SK-N-SH (cell line): Measurements from ENCODE around the gene ENO1. TPM values are rescaled to one million over a fixed set of nuclear protein-coding genes. Genes with fewer than 3 reads are reported as not detected.

Experiments used
- CTCF ChIA-PET: fragments of 300-600, 350-600 bp; formaldehyde crosslinking; extraction: SDS; loops from one replicate; lab custom pipeline; 2021; lab: Yijun Ruan, JAX
- POLR2A ChIA-PET: fragments of 350-600 bp; sonication (Branson Sonifier 250); formaldehyde crosslinking; extraction: SDS; loops from one replicate; lab custom pipeline; 2020; ENCODE audit warnings: antibody characterized with exemption, inconsistent platforms; lab: Yijun Ruan, JAX
- DNase-seq: peaks from one replicate; pipeline ENCODE4 v3.0.0; 2012
- H2AFZ ChIP-seq: fragments of 200-600 bp; sonication (generic); 2 replicates; pipeline ENCODE4 v1.8.1; 2016; ENCODE audit warnings: antibody characterized with exemption, mild to moderate bottlenecking, low read depth
- H3F3A ChIP-seq: fragments of 200-600 bp; sonication (generic); replicated peaks from 2 replicates; pipeline ENCODE3; 2016; ENCODE audit warnings: antibody characterized with exemption, mild to moderate bottlenecking; ENCODE audit not compliant: insufficient read depth
- H3K27ac ChIP-seq, 2 experiments: fragments of 200-500 bp in 1 of 2; fragments of 200-600 bp in 1 of 2; sonication (Bioruptor generic) in 1 of 2; sonication (generic), shearing (Covaris generic) in 1 of 2; 2 replicates each; pipeline versions ENCODE4 v1.5.1 to v1.6.1; 2014 to 2016; ENCODE audit warnings: low read depth in 2 of 2, inconsistent platforms in 1 of 2, low read length in 1 of 2, mild to moderate bottlenecking in 1 of 2, mixed read lengths in 1 of 2
- H3K27me3 ChIP-seq: fragments of 200-600 bp; sonication (generic), shearing (Covaris generic); 2 replicates; pipeline ENCODE4 v1.6.1; 2016; ENCODE audit warnings: mixed run types; ENCODE audit not compliant: insufficient read depth
- H3K36me3 ChIP-seq, 2 experiments: fragments of 200-500 bp in 1 of 2; fragments of 200-600 bp in 1 of 2; sonication (Bioruptor generic) in 1 of 2; sonication (generic) in 1 of 2; replicated peaks in 1 of 2; 2 replicates each; pipeline versions ENCODE3 to v1.5.1; 2014 to 2016; ENCODE audit warnings: low read length in 1 of 2, mild to moderate bottlenecking in 1 of 2; ENCODE audit not compliant: insufficient read depth in 2 of 2, control insufficient read depth in 1 of 2
- H3K4me1 ChIP-seq, 2 experiments: fragments of 200-500 bp in 1 of 2; fragments of 200-600 bp in 1 of 2; sonication (Bioruptor generic) in 1 of 2; sonication (generic), shearing (Covaris generic) in 1 of 2; 2 replicates each; pipeline versions ENCODE4 v1.5.1 to v1.6.1; 2014 to 2016; ENCODE audit warnings: low read depth in 1 of 2, low read length in 1 of 2, mixed run types in 1 of 2; ENCODE audit not compliant: insufficient read depth in 2 of 2, control insufficient read depth in 1 of 2
- H3K4me2 ChIP-seq: fragments of 200-600 bp; sonication (generic), shearing (Covaris generic); 2 replicates; pipeline ENCODE4 v1.6.1; 2017; ENCODE audit warnings: mixed run types
- H3K4me3 ChIP-seq, 2 experiments: fragments of 200-500 bp in 1 of 2; fragments of 200-600 bp in 1 of 2; sonication (Bioruptor generic) in 1 of 2; sonication (generic), shearing (Covaris generic) in 1 of 2; 2 replicates each; pipeline versions ENCODE4 v1.5.1 to v1.8.1; 2014 to 2016; ENCODE audit warnings: low read depth in 2 of 2, inconsistent platforms in 1 of 2, low read length in 1 of 2, mild to moderate bottlenecking in 1 of 2, mixed read lengths in 1 of 2, moderate library complexity in 1 of 2
- H3K79me2 ChIP-seq: fragments of 200-600 bp; sonication (generic); 2 replicates; pipeline ENCODE4 v1.8.1; 2017; ENCODE audit warnings: mild to moderate bottlenecking; ENCODE audit not compliant: insufficient read depth
- H3K9ac ChIP-seq: fragments of 200-600 bp; sonication (generic); 2 replicates; pipeline ENCODE4 v1.6.1; 2017; ENCODE audit warnings: mixed run types
- H3K9me2 ChIP-seq: fragments of 200-600 bp; sonication (generic); 2 replicates; pipeline ENCODE4 v1.6.1; 2017; ENCODE audit warnings: mixed run types
- H3K9me3 ChIP-seq: fragments of 200-600 bp; sonication (generic); 2 replicates; pipeline ENCODE4 v1.6.1; 2017; ENCODE audit warnings: mixed run types, mild to moderate bottlenecking, moderate library complexity
- H4K20me1 ChIP-seq: fragments of 200-600 bp; sonication (generic); 2 replicates; pipeline ENCODE4 v1.6.1; 2017; ENCODE audit warnings: mild to moderate bottlenecking, mixed run types; ENCODE audit not compliant: insufficient read depth
- ELF1 ChIP-seq: IDR thresholded peaks from 2 replicates; pipeline ENCODE4 v1.4.0; 2012
- FOSL2 ChIP-seq: IDR thresholded peaks from 2 replicates; pipeline ENCODE4 v1.4.0; 2012; ENCODE audit warnings: low read depth, mild to moderate bottlenecking, moderate library complexity, borderline replicate concordance
- GABPA ChIP-seq: IDR thresholded peaks from 2 replicates; pipeline ENCODE4 v1.4.0; 2012; ENCODE audit warnings: low read depth, mild to moderate bottlenecking
- MEF2A ChIP-seq: IDR thresholded peaks from 2 replicates; pipeline ENCODE4 v1.4.0; 2012; ENCODE audit warnings: low read depth, borderline replicate concordance
- MXI1 ChIP-seq: IDR thresholded peaks from 2 replicates; pipeline ENCODE4 v1.6.1; 2012; ENCODE audit warnings: mild to moderate bottlenecking, low read depth, low read length, improper control_type of control experiment
- NRF1 ChIP-seq: IDR thresholded peaks from 2 replicates; pipeline ENCODE4 v1.6.1; 2012; ENCODE audit warnings: low read depth, mild to moderate bottlenecking, low read length
- RXRA ChIP-seq: IDR thresholded peaks from 2 replicates; pipeline ENCODE4 v1.4.0; 2012; ENCODE audit warnings: low read depth, mild to moderate bottlenecking, borderline replicate concordance
- SIN3A ChIP-seq: IDR thresholded peaks from 2 replicates; pipeline ENCODE4 v1.6.1; 2012; ENCODE audit warnings: low read depth, mild to moderate bottlenecking, low read length, moderate library complexity, borderline replicate concordance
- YY1 ChIP-seq: IDR thresholded peaks from 2 replicates; pipeline ENCODE4 v1.4.0; 2012; ENCODE audit warnings: low read depth, mild to moderate bottlenecking
- WGBS: methylation state at CpG from one replicate; pipeline ENCODE4 v1.1.6; 2017; ENCODE audit warnings: low lambda C conversion rate; 5-methylcytosine and 5-hydroxymethylcytosine counted together
- polyA plus RNA-seq, 3 experiments: library from polyadenylated mRNA; depleted of rRNA; stranded (reverse); fragments of >200 nt; gene quantifications; 2 replicates each; pipeline ENCODE4 v1.2.3, GENCODE V29; 2012
- TF ChIP-seq, protein P1 (sequence below): fragments of 200-600 bp; sonication (generic); IDR thresholded peaks from 2 replicates; pipeline ENCODE4 v1.6.1; 2017; ENCODE audit warnings: antibody characterized with exemption, mild to moderate bottlenecking, moderate library complexity
- TF ChIP-seq, protein P2 (sequence below): IDR thresholded peaks from 2 replicates; pipeline ENCODE4 v1.4.0; 2012; ENCODE audit warnings: low read depth
- TF ChIP-seq, protein P3 (sequence below): fragments of 150-350 bp; IDR thresholded peaks from 2 replicates; pipeline ENCODE4 v1.6.1; 2016; ENCODE audit warnings: mild to moderate bottlenecking, low read depth, low read length

ENO1 gene
- polyA plus RNA-seq, 1 of the 3 experiments (the other 2 are of a cell fraction): 1,599 TPM

DNA sequence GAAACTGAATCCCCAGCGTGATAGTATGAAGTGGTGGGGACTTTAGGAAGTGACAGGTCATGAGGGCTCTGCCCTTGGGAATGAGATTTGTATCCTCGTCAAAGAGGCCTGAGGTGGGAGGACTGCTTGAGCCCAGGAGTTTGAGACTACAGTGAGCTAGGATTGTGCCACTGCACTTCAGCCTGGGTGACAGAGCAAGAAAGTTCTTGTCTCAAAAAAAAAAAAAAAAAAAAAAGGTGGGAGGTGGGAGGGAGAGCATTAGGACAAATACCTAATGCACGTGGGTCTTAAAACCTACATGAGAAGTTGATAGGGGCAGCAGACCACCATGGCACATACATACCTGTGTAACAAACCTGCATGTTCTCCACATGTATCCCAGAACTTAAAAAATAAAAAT lies 37.1 kb downstream of the ENO1 start (continued):
- TF ChIP-seq, protein P1, sequence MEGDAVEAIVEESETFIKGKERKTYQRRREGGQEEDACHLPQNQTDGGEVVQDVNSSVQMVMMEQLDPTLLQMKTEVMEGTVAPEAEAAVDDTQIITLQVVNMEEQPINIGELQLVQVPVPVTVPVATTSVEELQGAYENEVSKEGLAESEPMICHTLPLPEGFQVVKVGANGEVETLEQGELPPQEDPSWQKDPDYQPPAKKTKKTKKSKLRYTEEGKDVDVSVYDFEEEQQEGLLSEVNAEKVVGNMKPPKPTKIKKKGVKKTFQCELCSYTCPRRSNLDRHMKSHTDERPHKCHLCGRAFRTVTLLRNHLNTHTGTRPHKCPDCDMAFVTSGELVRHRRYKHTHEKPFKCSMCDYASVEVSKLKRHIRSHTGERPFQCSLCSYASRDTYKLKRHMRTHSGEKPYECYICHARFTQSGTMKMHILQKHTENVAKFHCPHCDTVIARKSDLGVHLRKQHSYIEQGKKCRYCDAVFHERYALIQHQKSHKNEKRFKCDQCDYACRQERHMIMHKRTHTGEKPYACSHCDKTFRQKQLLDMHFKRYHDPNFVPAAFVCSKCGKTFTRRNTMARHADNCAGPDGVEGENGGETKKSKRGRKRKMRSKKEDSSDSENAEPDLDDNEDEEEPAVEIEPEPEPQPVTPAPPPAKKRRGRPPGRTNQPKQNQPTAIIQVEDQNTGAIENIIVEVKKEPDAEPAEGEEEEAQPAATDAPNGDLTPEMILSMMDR: no peak

DNA sequence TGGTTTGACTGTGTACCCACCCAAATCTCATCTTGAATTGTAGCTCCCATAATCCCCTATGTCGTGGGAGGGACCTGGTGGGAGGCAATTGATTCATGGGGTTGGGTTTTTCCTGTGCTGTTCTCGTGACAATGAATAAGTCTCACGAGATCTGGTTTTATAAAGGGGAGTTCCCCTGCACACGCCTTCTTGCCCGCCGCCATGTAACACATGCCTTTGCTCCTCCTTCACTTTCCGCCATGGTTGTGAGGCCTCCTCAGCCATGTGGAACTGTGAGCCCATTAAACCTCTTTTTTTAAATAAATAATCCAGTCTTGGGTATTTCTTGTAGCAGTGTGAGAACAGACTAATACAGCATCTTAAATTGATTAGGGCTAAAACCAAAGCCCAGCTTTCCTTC lies 38.5 kb downstream of the ENO1 start:
- CTCF ChIA-PET: interaction anchor here (1.2 to 2.7 kb wide), 4 partner anchors 9 to 113 kb away, joined by 3 to 13 read pairs (median 5); no protein-coding TSS in a partner anchor
- Histone ChIP-seq H3K4me3 (no peak overlapping the region), H3K79me2 (no peaks in the 10 kb centered on the region), H3K9me2 (no peaks in the 10 kb centered on the region), H3K9me3 (no peaks in the 10 kb centered on the region), H3K27me3 (no peaks in the 10 kb centered on the region), H4K20me1 (no peaks in the 10 kb centered on the region), H3K9ac (no peak overlapping the region), H3K4me1 (peaks cover 0 to 11% of the 10 kb centered on the region in 2 experiments; a peak in 1 of 4 replicates), H3K36me3 (no peaks in the 10 kb centered on the region), H3K4me2 (no peak overlapping the region), H3F3A (no peaks in the 10 kb centered on the region), H3K27ac (no peak overlapping the region), H2AFZ (no peak overlapping the region)
- POLR2A ChIA-PET: no interaction called here
- 90% methylated on average over 7 of the region's 7 CpGs for WGBS
- no peak for DNase-seq
- TF ChIP-seq, protein P2, sequence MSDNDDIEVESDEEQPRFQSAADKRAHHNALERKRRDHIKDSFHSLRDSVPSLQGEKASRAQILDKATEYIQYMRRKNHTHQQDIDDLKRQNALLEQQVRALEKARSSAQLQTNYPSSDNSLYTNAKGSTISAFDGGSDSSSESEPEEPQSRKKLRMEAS: no peak
- TF ChIP-seq NRF1: no peak
- TF ChIP-seq, protein P3, sequence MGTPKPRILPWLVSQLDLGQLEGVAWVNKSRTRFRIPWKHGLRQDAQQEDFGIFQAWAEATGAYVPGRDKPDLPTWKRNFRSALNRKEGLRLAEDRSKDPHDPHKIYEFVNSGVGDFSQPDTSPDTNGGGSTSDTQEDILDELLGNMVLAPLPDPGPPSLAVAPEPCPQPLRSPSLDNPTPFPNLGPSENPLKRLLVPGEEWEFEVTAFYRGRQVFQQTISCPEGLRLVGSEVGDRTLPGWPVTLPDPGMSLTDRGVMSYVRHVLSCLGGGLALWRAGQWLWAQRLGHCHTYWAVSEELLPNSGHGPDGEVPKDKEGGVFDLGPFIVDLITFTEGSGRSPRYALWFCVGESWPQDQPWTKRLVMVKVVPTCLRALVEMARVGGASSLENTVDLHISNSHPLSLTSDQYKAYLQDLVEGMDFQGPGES: no peak
- no peak for TF ChIP-seq MEF2A
- TF ChIP-seq SIN3A: no peak
- TF ChIP-seq FOSL2: no peak
- TF ChIP-seq YY1: no peak
- no peak for TF ChIP-seq ELF1
- TF ChIP-seq, all 33 proteins: peak for 0

DNA sequence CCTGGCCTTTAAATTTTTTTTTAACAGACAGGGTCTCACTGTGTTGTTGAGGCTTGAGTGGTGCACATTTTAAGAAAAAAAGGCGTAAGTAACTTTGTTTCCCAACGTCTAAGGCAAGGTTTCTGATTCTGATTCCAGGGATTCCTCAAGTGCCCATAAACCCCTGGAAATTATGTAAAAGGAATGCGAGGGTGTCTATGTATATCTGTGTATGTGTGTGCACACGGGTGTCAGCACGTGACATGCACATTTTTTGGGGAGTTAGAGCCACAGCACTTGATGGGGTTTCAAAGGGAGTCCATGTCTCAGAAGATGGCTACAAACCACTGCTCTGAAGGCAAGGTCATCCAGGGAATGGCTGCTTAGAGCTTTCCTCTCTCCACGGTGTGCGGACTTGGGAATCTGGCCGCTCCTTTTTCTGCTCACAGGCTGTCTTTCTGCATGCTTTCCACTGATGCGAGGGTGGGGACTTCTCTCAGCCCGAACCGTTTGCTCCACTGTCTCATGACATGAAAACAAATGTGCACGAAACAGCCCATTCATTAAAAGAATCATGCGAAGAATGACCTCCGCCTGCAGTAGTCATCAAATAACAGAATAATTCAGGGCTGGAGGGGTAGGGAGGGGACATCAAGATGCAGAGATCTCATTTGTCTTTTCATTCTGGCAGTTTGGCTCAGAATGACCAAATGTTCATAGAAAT lies 42.4 kb downstream of the ENO1 start:
- Histone ChIP-seq H3K27ac (no peak overlapping the region), H3K9me2 (no peaks in the 10 kb centered on the region), H3K27me3 (no peaks in the 10 kb centered on the region), H3K9me3 (no peaks in the 10 kb centered on the region), H3F3A (no peaks in the 10 kb centered on the region), H3K9ac (no peak overlapping the region), H2AFZ (no peak overlapping the region), H3K4me2 (no peak overlapping the region), H3K36me3 (no peaks in the 10 kb centered on the region), H3K4me1 (0 out of 4 replicates have a peak, but pooled peaks cover 0 to 2% of the 10 kb centered on the region in 2 experiments), H3K4me3 (no peak overlapping the region), H4K20me1 (no peaks in the 10 kb centered on the region), H3K79me2 (no peaks in the 10 kb centered on the region)
- TF ChIP-seq, protein P1: no peak
- TF ChIP-seq MXI1 (no peak), NRF1 (no peak), RXRA (no peak), GABPA (no peak)
- ChIA-PET CTCF (interaction anchor here (0.8 to 2.1 kb wide), 6 partner anchors 11 to 117 kb away, joined by 3 to 13 read pairs (median 4); no protein-coding TSS in a partner anchor), POLR2A (no interaction called here)
- DNase-seq: no peak
- WGBS: 88% methylated on average over 14 of the region's 14 CpGs
